NAMALWA (cell line): Measurements from ENCODE around the gene CLTCL1.
"Not testable (repeated sequence)": the region's sequence is repeated elsewhere in the genome, so short reads cannot be mapped to it uniquely, and the experiment has no call there.

Experiments
- DNase-seq: peaks from one replicate; pipeline ENCODE4 v3.0.0-alpha.2; 2015; ENCODE audit warnings: low spot score

The CLTCL1 gene

GRCh38 chr22:19291580-19292457, at the start of gene CLTCL1:
Gene CLTCL1 (minus strand): TSS chr22:19291719. CDS start chr22:19291641, 78 bp downstream.
- DNase-seq: peak; percentile 66

- no peak for DNase-seq
Observed at GRCh38 chr22:19337137-19337536, 45.6 kb upstream of the CLTCL1 start.

DNA sequence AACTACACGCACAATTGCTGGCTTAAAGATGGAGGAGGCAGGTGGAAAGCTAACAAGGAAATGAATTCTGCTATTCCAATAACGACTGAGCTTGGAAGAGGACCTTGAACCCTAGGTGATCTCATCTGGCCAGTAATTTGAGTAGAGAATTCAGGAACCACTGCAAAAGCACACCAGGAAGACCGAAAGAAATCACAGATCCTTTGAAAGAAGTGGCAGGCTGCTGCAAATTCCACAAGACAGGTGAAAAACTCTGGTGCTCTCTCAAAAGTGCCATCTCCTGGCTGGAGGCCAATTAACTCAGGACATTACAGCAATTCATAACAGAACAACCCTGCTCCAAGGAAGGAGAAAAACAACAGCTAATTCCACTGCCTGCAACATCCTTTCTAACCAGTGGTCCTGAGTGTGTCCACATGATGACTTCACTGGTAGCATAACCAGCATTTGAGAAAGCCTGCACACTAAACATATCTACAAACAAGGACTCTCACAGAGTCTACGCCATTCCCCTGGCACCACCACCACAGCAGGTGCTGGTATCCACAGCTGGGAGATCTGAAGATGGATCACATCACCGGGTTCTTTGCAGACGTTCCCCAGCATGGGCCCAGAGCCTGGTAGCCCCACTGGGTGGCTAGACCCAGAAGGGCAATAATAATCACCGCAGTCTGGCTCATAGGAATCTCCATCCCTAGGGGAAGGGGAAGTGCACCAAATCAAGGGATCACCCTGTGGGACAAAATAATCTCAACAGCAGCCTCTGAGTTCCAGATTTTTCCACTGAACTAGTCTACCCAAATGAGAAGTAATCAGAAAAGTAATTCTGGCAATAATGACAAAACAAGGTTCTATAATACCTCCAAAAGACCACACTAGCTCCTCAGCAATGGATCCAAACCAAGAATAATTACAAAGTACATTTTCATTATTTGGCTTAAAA, 44.9 kb upstream of the CLTCL1 start:
- DNase-seq: no peak

DNA sequence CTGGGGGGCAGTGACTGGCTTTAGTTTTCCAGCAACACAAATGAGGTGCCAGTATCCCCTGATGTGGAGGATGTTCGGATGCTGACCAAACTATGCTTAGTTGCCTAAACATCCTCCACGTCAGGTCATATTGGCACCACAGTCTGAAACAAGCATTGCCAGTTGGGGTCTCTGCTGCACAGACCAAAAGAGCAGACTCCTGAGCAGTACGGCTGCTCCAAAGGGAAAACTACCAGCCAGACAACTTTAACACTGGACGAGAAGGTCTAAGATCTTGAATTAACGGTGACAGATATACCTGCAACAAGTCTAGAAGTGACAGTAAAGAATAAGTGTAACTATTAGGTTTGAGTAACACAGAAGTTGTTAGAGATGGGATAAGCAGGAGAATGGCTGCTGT, 40.5 kb upstream of the CLTCL1 start:
- no peak for DNase-seq

DNA sequence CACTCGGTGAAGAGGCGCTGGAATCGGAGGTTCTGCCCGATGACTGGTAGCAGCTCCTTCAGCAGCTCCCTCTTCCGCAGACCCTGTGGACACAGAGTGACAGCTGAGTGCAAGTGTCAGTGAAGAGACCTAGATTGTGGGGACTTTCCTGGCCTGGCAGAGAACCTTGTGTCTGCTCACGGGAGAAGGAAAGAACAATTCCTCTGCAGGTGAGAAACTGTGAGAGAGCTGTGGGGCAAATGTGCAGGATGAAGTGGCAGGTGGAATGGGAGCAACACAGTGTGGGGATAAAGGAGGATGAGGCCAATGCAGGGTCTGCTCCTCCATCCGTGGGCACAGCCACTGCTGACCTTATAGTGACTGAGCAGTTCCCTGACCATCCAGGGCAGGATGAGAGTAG, 40.0 kb upstream of the CLTCL1 start:
- no peak for DNase-seq

- no peak for DNase-seq
Observed at GRCh38 chr22:19330865-19331418, 39.4 kb upstream of the CLTCL1 start.

- not testable (repeated sequence) for DNase-seq
Observed at GRCh38 chr22:19330205-19330604, 38.7 kb upstream of the CLTCL1 start.

- DNase-seq: no peak
Observed at GRCh38 chr22:19329454-19329853, 37.9 kb upstream of the CLTCL1 start.

DNA sequence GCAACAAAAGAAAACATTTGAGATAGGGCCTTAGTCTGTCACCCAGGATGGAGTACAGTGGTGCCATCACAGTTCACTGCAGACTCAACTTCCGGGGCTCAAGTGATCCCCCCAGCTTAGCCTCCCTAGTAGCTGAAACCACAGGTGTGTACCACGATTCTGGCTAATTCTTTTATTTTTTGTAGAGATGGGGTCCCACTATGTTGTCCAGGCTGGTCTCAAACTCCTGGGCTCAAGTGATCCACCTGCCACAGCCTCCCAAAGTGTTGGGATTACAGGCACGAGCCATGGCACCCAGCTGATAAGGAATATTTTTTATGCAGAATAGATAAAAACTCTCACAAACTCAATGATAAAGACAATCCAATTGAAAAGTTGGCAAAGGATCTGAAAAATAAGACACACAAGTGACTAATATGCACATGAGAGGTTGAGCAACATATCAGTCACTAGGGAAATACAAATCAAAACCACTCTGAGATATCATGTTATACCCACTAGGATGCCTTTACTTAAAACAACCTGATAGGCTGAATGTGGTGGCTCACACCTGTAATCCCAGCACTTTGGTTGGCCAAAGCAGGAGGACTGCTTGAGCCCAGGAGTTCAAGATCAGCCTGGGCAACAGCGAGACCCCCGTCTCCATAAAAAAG, 33.9 kb upstream of the CLTCL1 start:
- DNase-seq: no peak

- not testable (repeated sequence) for DNase-seq
Observed at GRCh38 chr22:19323420-19323819, 31.9 kb upstream of the CLTCL1 start.

GRCh38 chr22:19321757-19322156, 30.2 kb upstream of the CLTCL1 start:
- no peak for DNase-seq

DNA sequence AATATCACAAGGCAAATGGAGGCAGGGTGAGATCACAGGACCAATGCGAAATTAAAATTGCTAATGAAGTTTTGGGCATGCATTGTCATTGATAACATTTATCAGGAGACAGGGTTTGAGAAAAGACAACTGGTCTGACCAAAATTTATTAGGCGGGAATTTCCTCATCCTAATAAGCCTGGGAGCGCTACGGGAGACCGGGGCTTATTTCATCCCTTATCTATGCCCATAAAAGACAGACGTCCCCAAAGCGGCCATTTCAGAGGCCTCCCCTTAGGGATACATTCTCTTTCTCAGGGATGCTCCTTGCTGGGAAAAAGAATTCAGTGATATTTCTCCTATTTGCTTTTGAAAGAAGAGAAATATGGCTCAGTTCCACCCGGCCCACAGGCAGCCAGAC, 28.6 kb upstream of the CLTCL1 start:
- DNase-seq: not testable (repeated sequence)

DNA sequence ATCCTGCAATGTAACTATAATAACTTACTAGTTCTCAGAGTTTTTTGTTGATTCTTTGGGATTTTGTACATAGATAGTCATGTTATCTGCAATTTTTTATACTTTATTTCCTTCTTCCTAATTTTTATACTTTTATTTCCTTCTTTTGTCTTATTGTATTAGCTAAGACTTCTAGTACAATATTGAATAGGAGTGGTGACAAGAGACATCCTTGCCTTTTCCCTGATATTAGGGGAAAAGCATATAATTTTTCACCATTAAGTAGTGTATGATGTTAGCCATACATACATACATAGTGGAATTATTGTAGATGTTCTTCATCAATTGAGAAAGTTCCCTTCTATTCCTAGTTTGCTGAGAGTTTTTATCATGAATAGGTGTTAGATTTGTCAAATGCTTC, 27.8 kb upstream of the CLTCL1 start:
- DNase-seq: no peak

DNA sequence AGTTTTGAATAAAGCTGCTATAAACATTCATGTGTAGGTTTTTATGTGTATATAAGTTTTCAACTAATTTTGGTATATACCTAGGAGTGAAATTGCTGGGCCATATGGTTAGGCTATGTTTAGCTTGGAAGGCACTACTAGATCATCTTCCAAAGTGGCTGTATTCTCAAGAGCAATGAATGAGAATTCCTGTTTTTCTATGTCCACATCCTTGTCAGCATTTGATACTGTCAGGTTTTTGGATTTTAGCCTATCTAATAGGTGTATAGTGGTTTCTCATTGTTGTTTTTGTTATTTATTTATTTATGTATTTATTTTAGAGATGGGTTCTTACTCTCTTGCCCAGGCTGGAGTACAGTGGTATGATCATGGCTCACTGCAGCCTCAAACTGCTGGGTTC, 26.3 kb upstream of the CLTCL1 start:
- DNase-seq: no peak

- no peak for DNase-seq
Observed at GRCh38 chr22:19307872-19308271, 16.4 kb upstream of the CLTCL1 start.

- DNase-seq: not testable (repeated sequence)
Observed at GRCh38 chr22:19306535-19306934, 15.0 kb upstream of the CLTCL1 start.

GRCh38 chr22:19304547-19304946, 13.0 kb upstream of the CLTCL1 start:
- no peak for DNase-seq

- no peak for DNase-seq
Observed at GRCh38 chr22:19303785-19304184, 12.3 kb upstream of the CLTCL1 start.

DNA sequence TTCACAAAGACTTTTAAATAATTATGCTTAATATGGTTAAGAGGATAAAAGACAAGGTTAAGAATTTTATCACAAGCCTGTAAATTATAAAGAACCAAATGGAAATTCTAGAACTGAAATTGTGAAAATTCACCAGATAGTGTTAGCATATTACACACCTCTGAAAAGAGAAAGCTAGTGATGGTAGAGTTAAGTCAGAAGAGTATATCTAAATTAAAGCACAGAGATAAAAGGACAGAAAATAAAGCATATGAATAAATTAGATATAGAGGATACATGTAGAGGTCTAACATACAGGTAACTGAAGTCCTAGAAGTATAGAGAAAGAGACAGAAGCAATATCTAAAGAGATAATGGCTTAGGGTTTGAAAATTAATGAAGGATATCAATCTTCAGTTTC, 4.2 kb upstream of the CLTCL1 start:
- DNase-seq: no peak

DNA sequence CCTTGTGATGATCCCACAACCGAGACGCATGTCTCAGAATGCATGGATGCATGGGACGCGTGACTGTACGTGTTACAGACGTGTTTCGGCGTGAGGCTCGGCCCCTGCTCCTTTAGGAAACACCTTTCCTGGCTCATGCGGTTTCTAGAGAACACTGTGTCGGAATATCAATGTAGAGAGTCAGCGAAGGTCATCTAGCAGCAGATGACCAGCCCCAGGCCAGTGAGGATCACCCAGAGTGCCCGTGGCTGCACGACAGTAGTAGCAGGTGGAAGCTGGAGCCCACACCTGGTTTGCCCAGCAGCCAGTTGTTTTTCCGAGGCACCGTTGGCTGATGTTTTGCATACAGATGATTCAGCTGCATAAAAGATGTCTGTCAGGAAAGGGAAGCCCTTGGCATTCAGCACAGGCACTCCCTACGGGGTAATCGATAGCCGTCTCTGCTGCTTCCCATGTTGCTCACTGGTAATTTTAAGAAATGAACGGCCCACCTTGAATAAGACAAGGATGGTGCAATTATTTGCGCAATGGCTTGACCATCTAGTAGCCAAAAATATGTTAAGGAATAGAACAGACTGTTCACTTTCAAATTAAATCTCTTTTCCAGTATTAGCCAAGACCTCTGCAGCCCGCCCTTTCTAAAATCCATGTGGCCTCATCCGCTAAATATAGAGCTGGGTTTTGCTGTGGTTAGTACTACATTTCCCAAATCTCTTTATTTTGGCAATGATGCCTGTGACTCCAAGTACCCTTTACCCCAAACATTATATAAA, 1.1 kb upstream of the CLTCL1 start:
- DNase-seq: peak; percentile 55

GRCh38 chr22:19291218-19291579, 320 bp downstream of the CLTCL1 start:
- no peak for DNase-seq
